ENCODE measurements around the gene SLC4A9.
"Not testable (repeated sequence)": the region's sequence is repeated elsewhere in the genome, so short reads cannot be mapped to it uniquely, and the experiment has no call there.

SLC4A9 gene

DNA sequence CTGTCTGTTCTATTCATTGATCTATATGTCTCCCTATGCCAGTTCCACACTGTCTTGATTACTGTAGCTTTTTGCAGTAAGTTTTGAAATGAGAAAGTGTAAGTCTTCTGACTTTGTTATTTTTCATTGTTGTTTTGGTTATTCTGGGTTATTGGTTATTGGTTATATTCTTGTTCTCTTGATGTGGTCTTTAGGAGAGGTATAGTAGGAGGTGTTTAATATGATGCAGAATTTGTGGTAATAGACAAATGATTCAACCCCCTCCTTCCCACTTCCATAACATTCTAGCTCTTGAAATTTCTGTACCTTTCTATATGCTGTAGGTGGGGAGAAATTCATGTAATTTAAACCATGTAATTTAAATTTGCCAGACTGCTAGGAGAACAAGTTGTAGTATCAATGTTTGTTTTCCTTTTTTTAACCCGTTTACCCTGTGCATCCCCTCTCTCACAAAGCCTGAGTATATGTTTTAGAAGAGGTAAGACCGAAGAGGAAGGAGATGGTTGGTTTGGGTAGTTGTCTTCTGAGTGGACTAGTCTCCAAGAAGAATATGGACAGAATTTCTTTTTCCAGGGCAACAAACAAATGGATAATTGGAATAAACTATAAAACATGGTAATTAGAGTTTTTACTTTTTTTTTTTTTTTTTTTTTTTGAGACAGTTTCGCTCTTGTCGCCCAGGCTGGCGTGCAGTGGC, 60.8 kb downstream of the SLC4A9 start:
- ChIA-PET POLR2A (interaction anchor here (0.7 kb wide), 1 partner anchor 20 kb away, joined by 3 read pairs; no protein-coding TSS in a partner anchor), CTCF (interaction anchor here (0.7 kb wide), 1 partner anchor 48 kb away, joined by 3 read pairs; no protein-coding TSS in a partner anchor)

GRCh38 chr5:140421375-140421774, 61.4 kb downstream of the SLC4A9 start:
- H3K27ac ChIP-seq (ENCODE audit: extremely low read depth, low read depth, low read length); H3K4me3 ChIP-seq (ENCODE audit: low read depth, low read length); H3K9me3 ChIP-seq (ENCODE audit: control insufficient read depth, insufficient read depth, low read depth, low read length); CTCF ChIA-PET; POLR2A ChIA-PET; H3K36me3 ChIP-seq (ENCODE audit: control insufficient read depth in 2 of 2, insufficient read depth in 1 of 2, low read length in 2 of 2); H3K4me1 ChIP-seq (ENCODE audit: control insufficient read depth, insufficient read depth, low read length): not testable (repeated sequence)

More for the DNA sequence above, 60.8 kb downstream of the SLC4A9 start:
- no peak overlapping the region for H3K4me3 ChIP-seq (ENCODE audit: low read depth, low read length)
- H3K4me1 ChIP-seq (ENCODE audit: control insufficient read depth, insufficient read depth, low read length), result peaks cover 3% of the 10 kb centered on the region; the same call in 1 of the 2 replicates
- TF ChIP-seq ZNF510 (tag by site-specific recombination; IDR thresholded peaks at IDR 0.05; ENCODE audit: insufficient replicate concordance) (no peak), SP3 (tag by site-specific recombination; IDR thresholded peaks at IDR 0.05) (no peak), PRDM1 (tag by site-specific recombination; IDR thresholded peaks at IDR 0.05) (no peak), ZBTB26 (tag by site-specific recombination; optimal IDR thresholded peaks at IDR 0.05) (no peak)
- TF ChIP-seq, protein P1, sequence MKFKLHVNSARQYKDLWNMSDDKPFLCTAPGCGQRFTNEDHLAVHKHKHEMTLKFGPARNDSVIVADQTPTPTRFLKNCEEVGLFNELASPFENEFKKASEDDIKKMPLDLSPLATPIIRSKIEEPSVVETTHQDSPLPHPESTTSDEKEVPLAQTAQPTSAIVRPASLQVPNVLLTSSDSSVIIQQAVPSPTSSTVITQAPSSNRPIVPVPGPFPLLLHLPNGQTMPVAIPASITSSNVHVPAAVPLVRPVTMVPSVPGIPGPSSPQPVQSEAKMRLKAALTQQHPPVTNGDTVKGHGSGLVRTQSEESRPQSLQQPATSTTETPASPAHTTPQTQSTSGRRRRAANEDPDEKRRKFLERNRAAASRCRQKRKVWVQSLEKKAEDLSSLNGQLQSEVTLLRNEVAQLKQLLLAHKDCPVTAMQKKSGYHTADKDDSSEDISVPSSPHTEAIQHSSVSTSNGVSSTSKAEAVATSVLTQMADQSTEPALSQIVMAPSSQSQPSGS (tag by site-specific recombination; IDR thresholded peaks at IDR 0.05; ENCODE audit: low read depth), result no peak
- no peak overlapping the region for H3K27ac ChIP-seq (ENCODE audit: extremely low read depth, low read depth, low read length)
- H3K36me3 ChIP-seq (ENCODE audit: control insufficient read depth in 2 of 2, insufficient read depth in 1 of 2, low read length in 2 of 2), result peaks cover 0 to 4% of the 10 kb centered on the region in 2 experiments; a peak in 1 of 3 replicates
- no peaks in the 10 kb centered on the region for H3K9me3 ChIP-seq (ENCODE audit: control insufficient read depth, insufficient read depth, low read depth, low read length)

GRCh38 chr5:140423609-140424008, 63.6 kb downstream of the SLC4A9 start:
- ChIA-PET CTCF (no interaction called here), POLR2A (no interaction called here)
- TF ChIP-seq ZNF677 (tag by site-specific recombination; IDR thresholded peaks at IDR 0.05) (no peak), ZXDB (tag by site-specific recombination; IDR thresholded peaks at IDR 0.05) (no peak), ZNF211 (tag by site-specific recombination; IDR thresholded peaks at IDR 0.05; ENCODE audit: low read depth) (no peak), ZNF140 (tag by site-specific recombination; IDR thresholded peaks at IDR 0.05) (no peak), ZBTB17 (tag by site-specific recombination; IDR thresholded peaks at IDR 0.05) (no peak), ZNF449 (tag by site-specific recombination; IDR thresholded peaks at IDR 0.05) (no peak), ZNF169 (tag by site-specific recombination; IDR thresholded peaks at IDR 0.05) (no peak), ZNF670 (tag by site-specific recombination; IDR thresholded peaks at IDR 0.05; ENCODE audit: low read depth) (no peak), ZNF580 (tag by site-specific recombination; IDR thresholded peaks at IDR 0.05) (no peak)

More at GRCh38 chr5:140423609-140424008, 63.6 kb downstream of the SLC4A9 start:
- Histone ChIP-seq H3K4me3 (ENCODE audit: low read depth, low read length) (no peak overlapping the region), H3K4me1 (ENCODE audit: control insufficient read depth, insufficient read depth, low read length) (peaks cover 3% of the 10 kb centered on the region; the same call in 1 of the 2 replicates), H3K36me3 (ENCODE audit: control insufficient read depth in 2 of 2, insufficient read depth in 1 of 2, low read length in 2 of 2) (peaks cover 0 to 4% of the 10 kb centered on the region in 2 experiments; a peak in 1 of 3 replicates), H3K27ac (ENCODE audit: extremely low read depth, low read depth, low read length) (no peak overlapping the region), H3K9me3 (ENCODE audit: control insufficient read depth, insufficient read depth, low read depth, low read length) (no peaks in the 10 kb centered on the region)
